Measurements from ENCODE around the gene FANCI. TPM values are rescaled to one million over a fixed set of nuclear protein-coding genes. Genes with fewer than 3 reads are reported as not detected.

The FANCI gene
- total RNA-seq, 6 experiments from 2014 or later, result 0.98 to 7.2 (median 2.8) TPM

- DNase-seq (no peak), ATAC-seq (no peak)
- Histone ChIP-seq H3K36me3 (peaks cover 0 to 54% (median 21%) of the 10 kb centered on the region in 4 donors), H3K27ac (no peak overlapping the region), H3K4me3 (no peak overlapping the region), H3K27me3 (no peaks in the 10 kb centered on the region), H3K9me3 (no peaks in the 10 kb centered on the region), H3K4me1 (peaks cover 0 to 5% (median 0%) of the 10 kb centered on the region in 4 donors)
- no peak for TF ChIP-seq POLR2A (IDR thresholded peaks at IDR 0.05)
- no peak for TF ChIP-seq CTCF (IDR thresholded peaks at IDR 0.05)
- 28% methylated on average over 2 of the region's 6 CpGs for WGBS (ENCODE audit: insufficient coverage, low coverage, low lambda C conversion rate, missing lambda C conversion rate)
- intact Hi-C loops (cut with DNase I), result no loop called here
These were observed 44.0 kb upstream of the FANCI start for GRCh38 chr15:89199746-89200145.

GRCh38 chr15:89200182-89200581 lies 43.6 kb upstream of the FANCI start:
- Histone ChIP-seq H3K4me3 (no peak overlapping the region), H3K9me3 (no peaks in the 10 kb centered on the region), H3K4me1 (peaks cover 0 to 5% (median 0%) of the 10 kb centered on the region in 4 donors), H3K27ac (no peak overlapping the region), H3K36me3 (peaks cover 0 to 50% (median 19%) of the 10 kb centered on the region in 4 donors), H3K27me3 (no peaks in the 10 kb centered on the region)
- no peak for DNase-seq
- intact Hi-C loops (cut with DNase I), result no loop called here
- 94% methylated on average over 9 of the region's 12 CpGs for whole genome bisulfite sequencing (ENCODE audit: insufficient coverage, low coverage, low lambda C conversion rate, missing lambda C conversion rate)
- TF ChIP-seq POLR2A (IDR thresholded peaks at IDR 0.05) (no peak), CTCF (IDR thresholded peaks at IDR 0.05) (no peak)
- ATAC-seq, result no peak

- no peak overlapping the region for H3K27ac ChIP-seq
- 46% methylated on average over 6 of the region's 20 CpGs for WGBS (ENCODE audit: insufficient coverage, low coverage, low lambda C conversion rate, missing lambda C conversion rate)
- H3K36me3 ChIP-seq, result peaks cover 0 to 37% (median 11%) of the 10 kb centered on the region in 4 donors
- no peaks in the 10 kb centered on the region for H3K4me1 ChIP-seq
- no peak for DNase-seq
- no peaks in the 10 kb centered on the region for H3K9me3 ChIP-seq
- no peak for TF ChIP-seq CTCF (IDR thresholded peaks at IDR 0.05)
- no peak for TF ChIP-seq POLR2A (IDR thresholded peaks at IDR 0.05)
- H3K4me3 ChIP-seq, result no peak overlapping the region
- H3K27me3 ChIP-seq, result no peaks in the 10 kb centered on the region
- intact Hi-C loops (cut with DNase I), result no loop called here
- no peak for ATAC-seq
These were observed 42.2 kb upstream of the FANCI start for GRCh38 chr15:89201465-89202005.

GRCh38 chr15:89203705-89204273 lies 40.0 kb upstream of the FANCI start:
- TF ChIP-seq CTCF (IDR thresholded peaks at IDR 0.05) (no peak), POLR2A (IDR thresholded peaks at IDR 0.05) (no peak)
- WGBS (ENCODE audit: insufficient coverage, low coverage, low lambda C conversion rate, missing lambda C conversion rate), result 16% methylated on average over 2 of the region's 2 CpGs
- DNase-seq (no peak), ATAC-seq (peak in 3 of 4 donors; percentile 16 to 43 (median 33))
- Histone ChIP-seq H3K36me3 (peaks cover 0 to 19% (median 4%) of the 10 kb centered on the region in 4 donors), H3K4me1 (peaks cover 0 to 4% (median 0%) of the 10 kb centered on the region in 4 donors), H3K27ac (no peak overlapping the region), H3K9me3 (no peaks in the 10 kb centered on the region), H3K4me3 (no peak overlapping the region), H3K27me3 (no peaks in the 10 kb centered on the region)
- intact Hi-C loops (cut with DNase I), result no loop called here
